SK-N-SH (cell line): ENCODE data around the gene PIGW. TPM values are rescaled to one million over a fixed set of nuclear protein-coding genes. Genes with fewer than 3 reads are reported as not detected.

ENCODE experiments used
- CTCF ChIA-PET: fragments of 300-600, 350-600 bp; formaldehyde crosslinking; extraction: SDS; loops from one replicate; lab custom pipeline; 2021; lab: Yijun Ruan, JAX
- POLR2A ChIA-PET: fragments of 350-600 bp; sonication (Branson Sonifier 250); formaldehyde crosslinking; extraction: SDS; loops from one replicate; lab custom pipeline; 2020; ENCODE audit warnings: antibody characterized with exemption, inconsistent platforms; lab: Yijun Ruan, JAX
- DNase-seq: peaks from one replicate; pipeline ENCODE4 v3.0.0; 2012
- H2AFZ ChIP-seq: fragments of 200-600 bp; sonication (generic); 2 replicates; pipeline ENCODE4 v1.8.1; 2016; ENCODE audit warnings: antibody characterized with exemption, mild to moderate bottlenecking, low read depth
- H3F3A ChIP-seq: fragments of 200-600 bp; sonication (generic); replicated peaks from 2 replicates; pipeline ENCODE3; 2016; ENCODE audit warnings: antibody characterized with exemption, mild to moderate bottlenecking; ENCODE audit not compliant: insufficient read depth
- H3K27ac ChIP-seq, 2 experiments: fragments of 200-500 bp in 1 of 2; fragments of 200-600 bp in 1 of 2; sonication (Bioruptor generic) in 1 of 2; sonication (generic), shearing (Covaris generic) in 1 of 2; 2 replicates each; pipeline versions ENCODE4 v1.5.1 to v1.6.1; 2014 to 2016; ENCODE audit warnings: low read depth in 2 of 2, inconsistent platforms in 1 of 2, low read length in 1 of 2, mild to moderate bottlenecking in 1 of 2, mixed read lengths in 1 of 2
- H3K27me3 ChIP-seq: fragments of 200-600 bp; sonication (generic), shearing (Covaris generic); 2 replicates; pipeline ENCODE4 v1.6.1; 2016; ENCODE audit warnings: mixed run types; ENCODE audit not compliant: insufficient read depth
- H3K36me3 ChIP-seq, 2 experiments: fragments of 200-500 bp in 1 of 2; fragments of 200-600 bp in 1 of 2; sonication (Bioruptor generic) in 1 of 2; sonication (generic) in 1 of 2; replicated peaks in 1 of 2; 2 replicates each; pipeline versions ENCODE3 to v1.5.1; 2014 to 2016; ENCODE audit warnings: low read length in 1 of 2, mild to moderate bottlenecking in 1 of 2; ENCODE audit not compliant: insufficient read depth in 2 of 2, control insufficient read depth in 1 of 2
- H3K4me1 ChIP-seq, 2 experiments: fragments of 200-500 bp in 1 of 2; fragments of 200-600 bp in 1 of 2; sonication (Bioruptor generic) in 1 of 2; sonication (generic), shearing (Covaris generic) in 1 of 2; 2 replicates each; pipeline versions ENCODE4 v1.5.1 to v1.6.1; 2014 to 2016; ENCODE audit warnings: low read depth in 1 of 2, low read length in 1 of 2, mixed run types in 1 of 2; ENCODE audit not compliant: insufficient read depth in 2 of 2, control insufficient read depth in 1 of 2
- H3K4me2 ChIP-seq: fragments of 200-600 bp; sonication (generic), shearing (Covaris generic); 2 replicates; pipeline ENCODE4 v1.6.1; 2017; ENCODE audit warnings: mixed run types
- H3K4me3 ChIP-seq, 2 experiments: fragments of 200-500 bp in 1 of 2; fragments of 200-600 bp in 1 of 2; sonication (Bioruptor generic) in 1 of 2; sonication (generic), shearing (Covaris generic) in 1 of 2; 2 replicates each; pipeline versions ENCODE4 v1.5.1 to v1.8.1; 2014 to 2016; ENCODE audit warnings: low read depth in 2 of 2, inconsistent platforms in 1 of 2, low read length in 1 of 2, mild to moderate bottlenecking in 1 of 2, mixed read lengths in 1 of 2, moderate library complexity in 1 of 2
- H3K79me2 ChIP-seq: fragments of 200-600 bp; sonication (generic); 2 replicates; pipeline ENCODE4 v1.8.1; 2017; ENCODE audit warnings: mild to moderate bottlenecking; ENCODE audit not compliant: insufficient read depth
- H3K9ac ChIP-seq: fragments of 200-600 bp; sonication (generic); 2 replicates; pipeline ENCODE4 v1.6.1; 2017; ENCODE audit warnings: mixed run types
- H3K9me2 ChIP-seq: fragments of 200-600 bp; sonication (generic); 2 replicates; pipeline ENCODE4 v1.6.1; 2017; ENCODE audit warnings: mixed run types
- H3K9me3 ChIP-seq: fragments of 200-600 bp; sonication (generic); 2 replicates; pipeline ENCODE4 v1.6.1; 2017; ENCODE audit warnings: mixed run types, mild to moderate bottlenecking, moderate library complexity
- H4K20me1 ChIP-seq: fragments of 200-600 bp; sonication (generic); 2 replicates; pipeline ENCODE4 v1.6.1; 2017; ENCODE audit warnings: mild to moderate bottlenecking, mixed run types; ENCODE audit not compliant: insufficient read depth
- CHD2 ChIP-seq: fragments of 150-350 bp; IDR thresholded peaks from 2 replicates; pipeline ENCODE4 v1.6.1; 2018; ENCODE audit warnings: low read length; ENCODE audit not compliant: partially characterized antibody
- ELF1 ChIP-seq: IDR thresholded peaks from 2 replicates; pipeline ENCODE4 v1.4.0; 2012
- EZH2phosphoT487 ChIP-seq: fragments of 200-600 bp; sonication (generic); IDR thresholded peaks from 2 replicates; pipeline ENCODE4 v1.6.1; 2017; ENCODE audit warnings: low read depth, mixed run types, mild to moderate bottlenecking, antibody characterized with exemption, moderate library complexity, borderline replicate concordance
- FOSL2 ChIP-seq: IDR thresholded peaks from 2 replicates; pipeline ENCODE4 v1.4.0; 2012; ENCODE audit warnings: low read depth, mild to moderate bottlenecking, moderate library complexity, borderline replicate concordance
- FOXJ3 ChIP-seq: sonication (generic); formaldehyde crosslinking; IDR thresholded peaks from 2 replicates; pipeline ENCODE4 v1.5.1; 2020; ENCODE audit warnings: mild to moderate bottlenecking, missing genetic modification reagents
- GATA2 ChIP-seq: sonication (generic); formaldehyde crosslinking; IDR thresholded peaks from 2 replicates; pipeline ENCODE4 v1.5.0; 2020; ENCODE audit warnings: mild to moderate bottlenecking, missing genetic modification reagents
- JUND ChIP-seq: IDR thresholded peaks from 2 replicates; pipeline ENCODE4 v1.4.0; 2012
- MEF2A ChIP-seq: IDR thresholded peaks from 2 replicates; pipeline ENCODE4 v1.4.0; 2012; ENCODE audit warnings: low read depth, borderline replicate concordance
- NRF1 ChIP-seq: IDR thresholded peaks from 2 replicates; pipeline ENCODE4 v1.6.1; 2012; ENCODE audit warnings: low read depth, mild to moderate bottlenecking, low read length
- PBX3 ChIP-seq: IDR thresholded peaks from 2 replicates; pipeline ENCODE4; 2012
- POLR2AphosphoS5 ChIP-seq: IDR thresholded peaks from 2 replicates; pipeline ENCODE4 v1.6.1; 2012; ENCODE audit warnings: low read depth, low read length
- RCOR1 ChIP-seq: fragments of 150-350 bp; IDR thresholded peaks from 2 replicates; pipeline ENCODE4 v1.6.1; 2017; ENCODE audit warnings: antibody characterized with exemption, low read length
- RFX5 ChIP-seq: IDR thresholded peaks from 2 replicates; pipeline ENCODE4 v1.6.1; 2012; ENCODE audit warnings: mild to moderate bottlenecking, improper control_type of control experiment, low read length
- RXRA ChIP-seq: IDR thresholded peaks from 2 replicates; pipeline ENCODE4 v1.4.0; 2012; ENCODE audit warnings: low read depth, mild to moderate bottlenecking, borderline replicate concordance
- SIN3A ChIP-seq: IDR thresholded peaks from 2 replicates; pipeline ENCODE4 v1.6.1; 2012; ENCODE audit warnings: low read depth, mild to moderate bottlenecking, low read length, moderate library complexity, borderline replicate concordance
- SMC3 ChIP-seq: IDR thresholded peaks from 2 replicates; pipeline ENCODE4 v1.6.1; 2012; ENCODE audit warnings: low read depth, low read length, improper control_type of control experiment
- TAF1 ChIP-seq: IDR thresholded peaks from 2 replicates; pipeline ENCODE4 v1.6.1; 2012; ENCODE audit warnings: low read depth, mild to moderate bottlenecking, low read length, moderate library complexity, borderline replicate concordance
- TCF12 ChIP-seq: IDR thresholded peaks from 2 replicates; pipeline ENCODE4 v1.4.0; 2012
- USF2 ChIP-seq: fragments of 150-350 bp; IDR thresholded peaks from 2 replicates; pipeline ENCODE4 v1.6.1; 2017; ENCODE audit warnings: antibody characterized with exemption, low read length, low read depth, borderline replicate concordance
- WGBS: methylation state at CpG from one replicate; pipeline ENCODE4 v1.1.6; 2017; ENCODE audit warnings: low lambda C conversion rate; 5-methylcytosine and 5-hydroxymethylcytosine counted together
- polyA plus RNA-seq, 3 experiments: library from polyadenylated mRNA; depleted of rRNA; stranded (reverse); fragments of >200 nt; gene quantifications; 2 replicates each; pipeline ENCODE4 v1.2.3, GENCODE V29; 2012
- TF ChIP-seq, protein P1 (sequence below): IDR thresholded peaks from 2 replicates; pipeline ENCODE4 v1.4.0; 2012; ENCODE audit warnings: low read depth, borderline replicate concordance
- TF ChIP-seq, protein P2 (sequence below): IDR thresholded peaks from 2 replicates; pipeline ENCODE4 v1.4.0; 2012; ENCODE audit warnings: low read depth

PIGW gene
- polyA plus RNA-seq, 1 of the 3 experiments (the other 2 are of a cell fraction): 10.1 TPM

GRCh38 chr17:36485027-36485426 lies 49.8 kb upstream of the PIGW start (continued):
- TF ChIP-seq RXRA (no peak), MEF2A (no peak), PBX3 (no peak), FOXJ3 (CRISPR knock-in tag) (no peak), RCOR1 (no peak), USF2 (no peak), EZH2phosphoT487 (no peak)
- TF ChIP-seq, protein P1, sequence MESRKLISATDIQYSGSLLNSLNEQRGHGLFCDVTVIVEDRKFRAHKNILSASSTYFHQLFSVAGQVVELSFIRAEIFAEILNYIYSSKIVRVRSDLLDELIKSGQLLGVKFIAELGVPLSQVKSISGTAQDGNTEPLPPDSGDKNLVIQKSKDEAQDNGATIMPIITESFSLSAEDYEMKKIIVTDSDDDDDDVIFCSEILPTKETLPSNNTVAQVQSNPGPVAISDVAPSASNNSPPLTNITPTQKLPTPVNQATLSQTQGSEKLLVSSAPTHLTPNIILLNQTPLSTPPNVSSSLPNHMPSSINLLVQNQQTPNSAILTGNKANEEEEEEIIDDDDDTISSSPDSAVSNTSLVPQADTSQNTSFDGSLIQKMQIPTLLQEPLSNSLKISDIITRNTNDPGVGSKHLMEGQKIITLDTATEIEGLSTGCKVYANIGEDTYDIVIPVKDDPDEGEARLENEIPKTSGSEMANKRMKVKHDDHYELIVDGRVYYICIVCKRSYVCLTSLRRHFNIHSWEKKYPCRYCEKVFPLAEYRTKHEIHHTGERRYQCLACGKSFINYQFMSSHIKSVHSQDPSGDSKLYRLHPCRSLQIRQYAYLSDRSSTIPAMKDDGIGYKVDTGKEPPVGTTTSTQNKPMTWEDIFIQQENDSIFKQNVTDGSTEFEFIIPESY: no peak

DNA sequence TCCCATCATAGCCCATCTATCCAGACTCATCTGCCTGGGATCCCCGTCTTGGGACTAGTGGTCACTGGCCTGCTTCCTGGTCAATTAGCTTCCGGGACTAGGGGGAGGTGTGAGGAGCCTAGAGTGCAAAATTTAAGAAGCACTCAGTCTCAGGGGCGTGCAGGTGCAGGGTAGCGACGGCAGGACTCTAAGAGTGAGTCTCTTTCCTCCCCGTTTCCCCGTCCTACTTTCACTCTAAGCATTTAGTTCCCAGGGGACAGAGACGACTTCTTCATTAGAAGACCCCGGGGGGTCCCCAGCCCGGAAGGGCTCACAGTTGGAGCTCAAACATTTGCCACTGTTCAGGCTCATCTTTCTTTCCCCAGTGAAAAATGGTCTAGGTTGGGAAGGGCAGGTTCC lies 49.0 kb upstream of the PIGW start:
- Histone ChIP-seq H3K4me2 (peak overlapping the region; percentile 94), H3K4me3 (peak overlapping the region; percentile 75 to 99), H3K9me2 (no peaks in the 10 kb centered on the region), H3K9ac (peak overlapping the region; percentile 75), H3K79me2 (peaks cover 47% of the 10 kb centered on the region), H3K9me3 (no peaks in the 10 kb centered on the region), H3K27ac (peak overlapping the region in 1 of 2 experiments; percentile 62; a peak in 2 of 4 replicates), H2AFZ (peak overlapping the region; percentile 99), H3K4me1 (peaks cover 0 to 24% of the 10 kb centered on the region in 2 experiments; a peak in 2 of 4 replicates), H3K36me3 (peaks cover 0 to 17% of the 10 kb centered on the region in 2 experiments), H4K20me1 (peaks cover 2% of the 10 kb centered on the region; the same call in 1 of the 2 replicates), H3K27me3 (peaks cover 13% of the 10 kb centered on the region; the same call in 1 of the 2 replicates), H3F3A (no peaks in the 10 kb centered on the region)
- DNase-seq: no peak
- TF ChIP-seq RFX5 (no peak), JUND (no peak), GATA2 (CRISPR knock-in tag) (no peak), SIN3A (no peak), MEF2A (no peak), EZH2phosphoT487 (no peak), TCF12 (no peak), SMC3 (no peak), NRF1 (no peak), RXRA (no peak), POLR2AphosphoS5 (no peak), RCOR1 (no peak), ELF1 (no peak), TAF1 (no peak), CHD2 (no peak), FOSL2 (no peak)
- TF ChIP-seq, protein P2, sequence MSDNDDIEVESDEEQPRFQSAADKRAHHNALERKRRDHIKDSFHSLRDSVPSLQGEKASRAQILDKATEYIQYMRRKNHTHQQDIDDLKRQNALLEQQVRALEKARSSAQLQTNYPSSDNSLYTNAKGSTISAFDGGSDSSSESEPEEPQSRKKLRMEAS: no peak
- POLR2A ChIA-PET: interaction anchor here (1.0 to 1.4 kb wide), 3 partner anchors 9 to 29 kb away, joined by 3 to 8 read pairs (median 5); no protein-coding TSS in a partner anchor
- WGBS: 52% methylated on average over 10 of the region's 10 CpGs
- CTCF ChIA-PET: interaction anchor here (1.0 kb wide), 1 partner anchor 337 kb away, joined by 3 read pairs; no protein-coding TSS in a partner anchor
